Aorta (tissue), 5 donors: ENCODE measurements around the gene E2F2. TPM values are rescaled to one million over a fixed set of nuclear protein-coding genes. Genes with fewer than 3 reads are reported as not detected.
A peak's percentile ranks its signal among the peaks of the same experiment; 100 is the strongest.

Experiments used
- ATAC-seq: fragments of 200-7000 bp; cut with Tn5 transposase; one replicate; pipeline ENCODE4 v1.9.1; 2022; ENCODE audit warnings: moderate library complexity; ENCODE audit not compliant: low FRiP score
- DNase-seq, 2 donors: peaks; one replicate each; pipeline ENCODE4 v3.0.0-alpha.2; 2020
- H3K27ac ChIP-seq, 2 donors: one replicate each; pipeline ENCODE4 v1.5.1; 2013; ENCODE audit warnings: low read length in 2 of 2, mild to moderate bottlenecking in 2 of 2, moderate library complexity in 2 of 2, control low read depth in 1 of 2, inconsistent platforms in 1 of 2, low read depth in 1 of 2
- H3K27me3 ChIP-seq, 2 donors: one replicate each; pipeline ENCODE4 v1.6.1; 2013; ENCODE audit warnings: control low read depth in 1 of 2, low read length in 1 of 2, mild to moderate bottlenecking in 1 of 2, moderate library complexity in 1 of 2; ENCODE audit not compliant: insufficient read depth in 2 of 2, control insufficient read depth in 1 of 2
- H3K36me3 ChIP-seq, 2 donors: one replicate each; pipeline ENCODE4 v1.6.1; 2013; ENCODE audit warnings: control low read depth in 1 of 2, low read length in 1 of 2, mild to moderate bottlenecking in 1 of 2; ENCODE audit not compliant: insufficient read depth in 2 of 2, control insufficient read depth in 1 of 2
- H3K4me1 ChIP-seq, 2 donors: one replicate each; pipeline ENCODE4 v1.6.1; 2013; ENCODE audit warnings: low read length in 2 of 2, control low read depth in 1 of 2, mild to moderate bottlenecking in 1 of 2, moderate library complexity in 1 of 2; ENCODE audit not compliant: insufficient read depth in 2 of 2, control insufficient read depth in 1 of 2
- H3K4me3 ChIP-seq, 2 donors: one replicate each; pipeline ENCODE4 v1.5.1; 2013; ENCODE audit warnings: low read length in 2 of 2, control low read depth in 1 of 2, mild to moderate bottlenecking in 1 of 2
- H3K9me3 ChIP-seq: one replicate; pipeline ENCODE4 v1.6.1; 2013; ENCODE audit warnings: mild to moderate bottlenecking, low read length; ENCODE audit not compliant: control insufficient read depth
- WGBS, 2 donors: extraction: QIAGEN DNeasy Blood & Tissue Kit; methylation state at CpG; one replicate each; pipeline ENCODE4 v1.1.7; 2013; 5-methylcytosine and 5-hydroxymethylcytosine counted together
- intact Hi-C, 2 donors: fragments of 100-400 bp; cut with DNase I; formaldehyde crosslinking; loops; one replicate each; pipeline versions ENCODE4 v1.14.2 to v1.15.0; 2022
- polyA plus RNA-seq, 2 donors: library from polyadenylated mRNA; stranded (reverse); fragments of 200-250 nt; gene quantifications; one replicate each; pipeline ENCODE4 v1.2.3, GENCODE V29; 2013
- total RNA-seq, 2 donors: library from RNA; stranded (reverse); fragmentation: NEBNext Ultra II Directional; extraction: Animal tissue kit (Norgen Biotek cat#: 25700); gene quantifications; one replicate each; pipeline ENCODE4 v1.2.1, GENCODE V29; 2021
- donor health status: healthy with polysubstance abuse.
- donor health status: Bipolar disorder and iron deficiency.
- donor health status: DM: no; HTN: no; CAD: no.
- donor health status: DM: no; HTN: no; CAD: no.
- donor health status: DM: yes; HTN: yes; CAD: no.

E2F2 gene
- total and polyA plus RNA-seq, 4 donors, result 0.42 to 0.96 (median 0.50) TPM; not detected in 1

DNA sequence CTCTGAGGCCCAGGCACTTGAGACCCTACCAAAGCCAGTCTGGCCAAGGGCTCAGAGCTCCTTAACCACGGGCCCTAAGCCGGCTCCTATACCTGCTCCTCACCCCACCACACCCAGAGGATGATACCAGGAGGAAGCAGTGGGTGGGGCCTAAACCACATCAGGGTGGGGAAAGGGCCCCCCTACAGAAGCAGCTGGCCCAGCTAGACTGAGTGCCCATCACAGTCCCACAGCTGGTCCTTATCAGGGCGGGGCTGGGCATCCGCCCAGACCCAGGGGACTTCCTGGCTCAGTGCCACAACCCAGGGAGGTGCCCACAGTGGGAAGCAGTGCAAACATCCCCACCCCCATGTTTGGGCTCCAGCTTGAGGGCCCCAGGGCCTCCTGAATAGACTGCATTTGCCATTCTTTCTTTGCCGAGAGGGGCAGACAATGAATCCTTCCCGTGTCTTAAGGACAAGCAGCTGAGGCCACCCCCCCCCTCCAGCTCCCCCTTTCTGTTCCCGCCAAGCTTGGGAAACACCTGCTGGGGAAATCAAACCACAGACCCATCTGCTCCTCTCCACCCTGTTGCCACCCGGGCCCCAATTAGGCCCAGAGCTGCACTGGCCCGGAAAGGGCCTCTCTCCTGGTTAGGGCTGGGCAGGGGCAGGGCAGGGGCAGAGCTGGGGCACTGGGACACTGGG lies 6.2 kb downstream of the E2F2 start:
- intact Hi-C loops, result no loop called here
- 71 to 84% methylated on average over 9 of the region's 9 CpGs for WGBS, 2 donors

DNA sequence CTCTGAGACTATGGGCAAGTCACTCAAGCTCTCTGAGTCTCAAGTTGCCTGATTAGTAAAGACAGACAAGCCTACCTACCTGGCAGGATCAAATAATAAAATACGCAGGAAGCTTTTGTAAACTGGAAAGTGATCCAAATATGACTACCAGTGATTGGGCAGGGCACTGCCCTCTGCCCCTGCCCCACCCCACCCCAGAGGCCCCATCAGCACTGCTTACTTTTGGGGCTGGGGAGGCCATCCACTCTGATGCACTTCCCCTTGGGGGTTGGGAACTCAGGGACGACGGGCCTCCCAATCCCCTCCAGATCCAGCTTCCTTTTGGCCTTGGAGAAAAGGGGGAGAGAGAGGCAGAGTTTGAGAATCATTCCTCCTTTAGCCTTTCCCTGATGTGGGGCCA lies 6.9 kb downstream of the E2F2 start:
- ATAC-seq, result no peak

More for the DNA sequence above, 6.2 kb downstream of the E2F2 start:
- no peaks in the 10 kb centered on the region for H3K4me1 ChIP-seq
- H3K9me3 ChIP-seq, result no peaks in the 10 kb centered on the region
- no peak overlapping the region for H3K27ac ChIP-seq
- DNase-seq (no peak), ATAC-seq (no peak)
- no peaks in the 10 kb centered on the region for H3K36me3 ChIP-seq
- H3K27me3 ChIP-seq, result no peaks in the 10 kb centered on the region
- H3K4me3 ChIP-seq, result no peak overlapping the region

DNA sequence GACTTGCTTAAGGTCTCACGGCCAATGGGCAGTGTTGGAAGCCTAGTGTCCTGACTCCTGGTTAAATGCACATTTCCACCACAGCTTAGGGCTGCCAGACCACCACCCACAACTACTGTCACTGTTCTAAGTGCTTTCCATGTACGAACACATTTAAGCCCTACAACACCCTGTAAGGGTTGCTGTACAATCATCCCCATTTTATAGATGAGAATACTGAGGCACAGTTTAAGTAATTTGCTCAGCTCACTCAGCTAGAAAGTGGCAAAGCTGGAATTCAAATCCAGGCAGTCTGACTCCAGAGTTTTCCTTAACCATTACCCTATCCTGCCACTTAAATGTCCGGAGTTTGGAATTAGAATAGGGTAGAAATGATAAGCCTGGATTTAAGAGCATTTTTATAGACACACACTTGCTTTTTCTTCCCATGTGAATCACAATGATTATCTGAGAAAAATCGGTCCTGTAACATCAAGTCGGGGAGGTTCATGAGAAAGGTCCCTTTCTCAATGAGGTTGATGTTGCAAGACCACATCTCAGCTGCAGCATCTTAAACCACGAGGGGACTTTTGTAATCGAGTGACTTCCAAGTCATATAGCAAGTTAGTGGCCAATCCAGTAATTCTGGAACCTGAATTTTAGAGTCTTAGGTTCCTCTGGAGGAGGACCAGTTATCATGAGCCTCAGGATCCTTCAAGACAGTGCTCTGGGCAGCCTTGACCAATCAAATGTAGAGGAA lies 8.6 kb downstream of the E2F2 start:
- no peak for ATAC-seq
- Histone ChIP-seq H3K27ac (no peak overlapping the region), H3K4me3 (no peak overlapping the region), H3K4me1 (no peaks in the 10 kb centered on the region), H3K36me3 (no peaks in the 10 kb centered on the region), H3K27me3 (no peaks in the 10 kb centered on the region), H3K9me3 (no peaks in the 10 kb centered on the region)
- no peak for DNase-seq
- 89 to 90% methylated on average over 7 of the region's 7 CpGs for WGBS, 2 donors
- intact Hi-C loops, result no loop called here

More for the DNA sequence above, 6.9 kb downstream of the E2F2 start:
- intact Hi-C loops, result no loop called here
- Histone ChIP-seq H3K4me1 (no peaks in the 10 kb centered on the region), H3K27me3 (no peaks in the 10 kb centered on the region), H3K9me3 (no peaks in the 10 kb centered on the region), H3K27ac (no peak overlapping the region), H3K4me3 (no peak overlapping the region), H3K36me3 (no peaks in the 10 kb centered on the region)
- 81 to 82% methylated on average over 3 of the region's 3 CpGs for WGBS, 2 donors
- DNase-seq, result no peak

DNA sequence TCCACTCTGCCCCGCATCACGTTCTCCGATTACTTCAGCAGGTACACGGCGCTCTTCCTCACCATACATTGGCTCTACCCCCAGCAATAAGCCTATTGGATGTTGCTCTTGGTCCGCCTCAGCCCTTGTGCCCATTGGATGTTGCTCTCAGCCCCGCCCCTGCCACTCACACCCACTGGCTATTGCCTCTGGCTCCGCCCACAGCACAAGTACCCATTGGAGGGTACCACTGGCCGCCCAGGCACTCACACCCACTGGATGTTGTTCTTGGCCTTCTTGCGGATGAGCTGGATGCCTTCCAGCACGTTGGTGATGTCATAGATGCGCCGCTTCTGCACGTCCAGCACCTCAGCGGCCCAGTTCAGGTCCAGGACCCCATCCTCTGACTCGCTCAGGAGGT lies 9.4 kb downstream of the E2F2 start:
- Histone ChIP-seq H3K27ac (no peak overlapping the region), H3K4me1 (no peaks in the 10 kb centered on the region), H3K27me3 (no peaks in the 10 kb centered on the region), H3K36me3 (no peaks in the 10 kb centered on the region), H3K4me3 (no peak overlapping the region), H3K9me3 (no peaks in the 10 kb centered on the region)
- peak; percentile 22 for ATAC-seq
- WGBS, 2 donors, result 92 to 93% methylated on average over 16 of the region's 16 CpGs
- DNase-seq, result no peak
- intact Hi-C loops, result no loop called here

DNA sequence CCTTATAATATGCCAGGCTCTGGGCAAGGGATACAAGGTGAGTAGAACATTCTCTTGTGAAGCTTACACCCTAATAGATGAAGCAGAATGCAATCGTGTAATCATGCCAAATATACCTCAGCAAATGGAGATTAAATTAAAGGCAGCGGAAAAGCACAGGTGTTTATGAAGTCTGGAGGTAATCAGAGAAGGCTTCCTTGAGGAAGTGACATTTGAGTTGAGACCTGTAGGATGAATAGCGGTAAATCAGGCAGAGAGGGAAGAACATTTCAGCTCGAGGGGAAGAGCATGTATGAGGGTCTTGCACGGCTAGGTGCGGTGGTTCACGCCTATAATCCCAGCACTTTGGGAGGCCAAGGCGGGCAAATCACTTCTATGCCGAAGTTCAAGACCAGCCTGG lies 13.5 kb downstream of the E2F2 start:
- ATAC-seq (no peak), DNase-seq (no peak)
- Histone ChIP-seq H3K27ac (no peak overlapping the region), H3K9me3 (no peaks in the 10 kb centered on the region), H3K4me3 (no peak overlapping the region), H3K4me1 (no peaks in the 10 kb centered on the region), H3K36me3 (no peaks in the 10 kb centered on the region), H3K27me3 (no peaks in the 10 kb centered on the region)
- intact Hi-C loops, result no loop called here
- 94 to 95% methylated on average over 9 of the region's 9 CpGs for WGBS, 2 donors

DNA sequence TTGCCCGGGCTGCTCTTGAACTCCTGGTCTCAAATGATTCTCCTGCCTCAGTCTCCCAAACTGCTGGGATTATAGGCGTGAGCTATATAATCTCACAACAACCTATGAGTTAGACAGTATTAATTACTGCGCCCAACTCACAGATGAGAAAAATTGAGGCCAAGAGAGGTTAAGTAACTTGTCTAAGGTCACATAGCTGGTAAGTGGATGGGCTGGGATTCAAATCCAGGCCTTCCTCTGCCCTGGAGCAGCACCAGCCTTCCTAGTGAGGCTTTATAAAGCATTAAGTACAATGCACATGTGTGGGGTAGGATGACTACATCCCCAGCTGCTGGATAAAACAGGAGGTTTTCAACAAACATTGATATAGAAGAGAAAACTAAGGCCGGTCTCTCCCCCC lies 15.1 kb downstream of the E2F2 start:
- no peak overlapping the region for H3K27ac ChIP-seq
- 97 to 98% methylated on average over 4 of the region's 4 CpGs for WGBS, 2 donors
- H3K4me1 ChIP-seq, result no peaks in the 10 kb centered on the region
- no peak for ATAC-seq
- no peaks in the 10 kb centered on the region for H3K36me3 ChIP-seq
- intact Hi-C loops, result no loop called here
- H3K4me3 ChIP-seq, result no peak overlapping the region
- no peaks in the 10 kb centered on the region for H3K9me3 ChIP-seq
- DNase-seq, result no peak
- no peaks in the 10 kb centered on the region for H3K27me3 ChIP-seq

DNA sequence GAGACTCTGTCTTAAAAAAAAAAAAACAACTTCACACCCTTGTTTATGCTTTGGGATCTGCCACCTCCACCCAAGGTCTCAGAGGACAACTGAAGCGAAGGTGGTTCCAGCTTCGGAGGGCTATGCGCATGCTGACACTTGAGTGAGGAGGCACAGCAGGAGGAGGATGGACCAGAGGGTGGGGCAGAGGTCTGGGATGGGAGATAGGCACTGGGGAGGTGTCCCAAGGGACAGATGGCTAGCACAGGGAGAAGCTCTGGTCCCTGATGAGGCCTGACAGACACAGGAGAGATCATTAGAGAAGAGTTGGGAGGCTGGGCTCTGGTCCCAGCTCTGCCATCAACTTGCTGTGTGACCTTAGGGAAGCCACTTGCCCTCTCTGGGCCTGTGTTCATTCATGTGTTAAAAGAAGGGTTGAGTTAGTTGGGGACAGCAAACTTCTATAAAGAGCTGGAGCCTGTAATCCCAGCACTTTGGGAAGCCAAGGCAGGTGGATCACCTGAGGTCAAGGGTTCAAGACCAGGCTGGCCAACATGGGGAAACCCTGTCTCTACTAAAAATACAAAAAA lies 16.8 kb downstream of the E2F2 start:
- ATAC-seq (no peak), DNase-seq (no peak)
- WGBS, 2 donors, result 95 to 98% methylated on average over 3 of the region's 3 CpGs
- Histone ChIP-seq H3K27ac (no peak overlapping the region), H3K27me3 (no peaks in the 10 kb centered on the region), H3K4me1 (no peaks in the 10 kb centered on the region), H3K9me3 (no peaks in the 10 kb centered on the region), H3K4me3 (no peak overlapping the region), H3K36me3 (no peaks in the 10 kb centered on the region)
- intact Hi-C loops, result no loop called here

DNA sequence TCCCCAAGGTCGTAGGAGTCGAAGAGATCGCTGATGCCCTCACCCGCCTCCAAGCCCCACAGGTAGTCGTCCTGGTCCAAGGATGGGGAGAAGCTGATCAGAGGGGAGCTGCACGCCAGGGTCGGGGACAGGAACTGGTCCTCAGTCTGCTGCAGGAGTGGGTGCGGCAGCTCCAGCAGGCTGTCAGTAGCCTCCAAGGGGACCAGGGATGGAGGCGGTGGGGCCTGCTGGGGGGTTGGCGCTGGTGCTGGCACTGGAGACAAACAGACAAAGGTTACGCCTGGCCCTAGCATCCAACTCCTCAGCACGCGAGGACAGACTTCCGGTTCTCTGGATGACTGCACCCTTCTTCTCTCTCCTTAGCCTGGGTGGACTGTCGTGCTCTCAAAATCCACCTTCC lies 21.1 kb downstream of the E2F2 start:
- Histone ChIP-seq H3K4me3 (no peak overlapping the region), H3K9me3 (no peaks in the 10 kb centered on the region), H3K36me3 (no peaks in the 10 kb centered on the region), H3K27ac (no peak overlapping the region), H3K27me3 (no peaks in the 10 kb centered on the region), H3K4me1 (no peaks in the 10 kb centered on the region)
- ATAC-seq (no peak), DNase-seq (no peak)
- WGBS, 2 donors, result 95 to 96% methylated on average over 15 of the region's 15 CpGs
- intact Hi-C loops, result no loop called here
